PC-3 (cell line): ENCODE measurements around the gene NFYB.

Experiments
- CTCF ChIP-seq: fragments of 300-600 bp; sonication (generic); conservative IDR thresholded peaks from 2 replicates; pipeline ENCODE4 v1.5.1; 2017; ENCODE audit warnings: antibody characterized with exemption, low read depth, mild to moderate bottlenecking, low read length
- EZH2 ChIP-seq: fragments of 300-600 bp; sonication (generic); IDR thresholded peaks from one replicate; pipeline ENCODE4 v1.6.1; 2017; ENCODE audit warnings: antibody characterized with exemption, mild to moderate bottlenecking, low read length; ENCODE audit not compliant: unreplicated experiment

DNA sequence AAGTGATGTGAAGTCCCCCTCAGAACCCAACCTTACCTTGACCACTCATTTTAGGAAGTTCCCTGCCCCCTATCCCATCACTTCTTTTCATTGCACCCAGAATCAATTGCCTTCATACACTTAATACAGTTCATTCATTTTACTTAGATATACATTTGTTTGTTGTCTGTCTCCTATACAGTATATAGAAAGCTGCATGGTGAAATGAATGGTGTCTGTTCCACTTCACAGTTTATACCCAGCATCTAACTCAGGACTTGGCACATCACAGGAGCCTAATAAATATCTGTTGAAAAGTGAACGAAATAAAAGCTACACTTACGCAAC, 39.3 kb upstream of the NFYB start:
- TF ChIP-seq CTCF (no peak), EZH2 (no peak)
